Measurements from ENCODE around the gene BRICD5.
"Not testable (repeated sequence)": the region's sequence is repeated elsewhere in the genome, so short reads cannot be mapped to it uniquely, and the experiment has no call there.

BRICD5 gene

GRCh38 chr16:2210386-2211365 lies at the start of gene BRICD5:
Gene BRICD5, minus strand, starts transcription at chr16:2210863. Its CDS starts 30 bp downstream, at chr16:2210833.
- no peak for DNase-seq

GRCh38 chr16:2260250-2260649 lies 49.6 kb upstream of the BRICD5 start:
- DNase-seq, result no peak

GRCh38 chr16:2258530-2258929 lies 47.9 kb upstream of the BRICD5 start:
- DNase-seq, result not testable (repeated sequence)

GRCh38 chr16:2257726-2258125 lies 47.1 kb upstream of the BRICD5 start:
- DNase-seq, result no peak

- DNase-seq, result no peak
Observed at GRCh38 chr16:2256531-2257140, 46.0 kb upstream of the BRICD5 start.

- DNase-seq, result no peak
Observed at GRCh38 chr16:2253293-2253692, 42.6 kb upstream of the BRICD5 start.

- DNase-seq, result no peak
Observed at GRCh38 chr16:2252806-2253148, 42.1 kb upstream of the BRICD5 start.

- DNase-seq, result peak; percentile 90 to 93
Observed at GRCh38 chr16:2251296-2252111, 40.8 kb upstream of the BRICD5 start, which contains the start of gene ECI1. Gene ECI1, minus strand, starts transcription at chr16:2251587. Its CDS starts 21 bp downstream, at chr16:2251566.

GRCh38 chr16:2250652-2251295 lies 40.1 kb upstream of the BRICD5 start:
- peak; percentile 65 to 66 for DNase-seq

GRCh38 chr16:2246301-2246885 lies 35.7 kb upstream of the BRICD5 start:
- DNase-seq, result no peak

- DNase-seq, result no peak
Observed at GRCh38 chr16:2244926-2245795, 34.5 kb upstream of the BRICD5 start.

GRCh38 chr16:2244301-2244700 lies 33.6 kb upstream of the BRICD5 start:
- no peak for DNase-seq

GRCh38 chr16:2243781-2244180 lies 33.1 kb upstream of the BRICD5 start:
- no peak for DNase-seq

- DNase-seq, result no peak
Observed at GRCh38 chr16:2243031-2243528, 32.4 kb upstream of the BRICD5 start.

GRCh38 chr16:2242598-2242997 lies 31.9 kb upstream of the BRICD5 start:
- no peak for DNase-seq

GRCh38 chr16:2240331-2240730 lies 29.7 kb upstream of the BRICD5 start:
- DNase-seq, result not testable (repeated sequence)

GRCh38 chr16:2238838-2239675 lies 28.4 kb upstream of the BRICD5 start:
- no peak for DNase-seq

GRCh38 chr16:2238150-2238837 lies 27.6 kb upstream of the BRICD5 start:
- no peak for DNase-seq

- no peak for DNase-seq
Observed at GRCh38 chr16:2237493-2238149, 27.0 kb upstream of the BRICD5 start.

Measured in activated T-cell treated with anti-CD3 and anti-CD28 coated beads, Interleukin-2, amount 50 U/mL, for 48 hours (primary cell).